BE2C (cell line): ENCODE results near the gene PROK2.

ENCODE experiments used
- DNase-seq: peaks from one replicate; pipeline ENCODE4 v3.0.0-alpha.2; 2020
- H3K27me3 ChIP-seq: fragments of 250-450 bp; sonication (Bioruptor Pico); 2 replicates; pipeline ENCODE4 v1.5.1; 2020; ENCODE audit warnings: mild to moderate bottlenecking
- H3K36me3 ChIP-seq: fragments of 250-450 bp; sonication (Bioruptor Pico); 2 replicates; pipeline ENCODE4 v1.5.1; 2020; ENCODE audit warnings: mild to moderate bottlenecking
- H3K4me1 ChIP-seq: fragments of 250-450 bp; sonication (Bioruptor Pico); 2 replicates; pipeline ENCODE4 v1.5.1; 2020
- H3K4me3 ChIP-seq: 2 replicates; pipeline ENCODE4 v1.5.1; 2011; ENCODE audit warnings: low read depth, low read length
- H3K9me3 ChIP-seq: fragments of 250-450 bp; sonication (Bioruptor Pico); 2 replicates; pipeline ENCODE4 v1.5.1; 2020
- TF ChIP-seq, protein P1 (sequence below): IDR thresholded peaks from 2 replicates; pipeline ENCODE4 v1.5.1; 2012; ENCODE audit warnings: mild to moderate bottlenecking, low read depth, low read length

PROK2 gene

DNA sequence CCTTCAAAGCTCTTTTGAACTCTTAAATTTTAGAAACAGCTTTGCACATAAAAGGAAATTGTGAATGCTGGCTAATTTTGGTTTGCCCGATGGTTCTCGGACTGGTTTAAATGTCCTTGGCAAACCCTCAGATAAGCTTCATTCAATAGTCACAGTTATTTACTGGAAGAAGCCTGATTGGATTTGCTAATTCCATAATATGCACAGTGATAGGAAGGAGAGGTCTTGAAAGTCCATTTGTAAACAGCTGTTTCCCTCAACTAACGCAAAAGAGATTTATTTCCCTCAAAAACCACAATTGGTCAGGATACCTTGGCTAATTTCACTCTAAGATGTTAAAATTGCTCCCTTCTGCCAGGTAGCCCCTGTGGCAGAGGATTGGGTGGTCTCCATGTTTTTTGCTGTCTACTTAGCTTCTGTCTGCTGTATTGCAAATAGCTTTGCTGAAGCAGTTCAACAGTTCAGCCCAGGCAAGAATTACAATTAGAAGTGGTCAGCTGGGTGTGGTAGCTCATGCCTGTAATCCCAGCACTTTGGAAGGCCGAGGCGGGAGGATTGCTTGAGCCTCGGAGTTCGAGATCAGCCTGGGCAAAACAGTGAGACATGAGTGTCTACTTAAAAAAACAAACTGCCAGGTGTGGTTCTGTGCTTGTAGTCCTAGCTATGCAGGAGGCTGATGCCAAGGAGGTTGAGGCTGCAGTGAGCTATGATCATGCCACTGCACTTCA, 30.6 kb upstream of the PROK2 start:
- no peaks in the 10 kb centered on the region for H3K9me3 ChIP-seq
- TF ChIP-seq, protein P1, sequence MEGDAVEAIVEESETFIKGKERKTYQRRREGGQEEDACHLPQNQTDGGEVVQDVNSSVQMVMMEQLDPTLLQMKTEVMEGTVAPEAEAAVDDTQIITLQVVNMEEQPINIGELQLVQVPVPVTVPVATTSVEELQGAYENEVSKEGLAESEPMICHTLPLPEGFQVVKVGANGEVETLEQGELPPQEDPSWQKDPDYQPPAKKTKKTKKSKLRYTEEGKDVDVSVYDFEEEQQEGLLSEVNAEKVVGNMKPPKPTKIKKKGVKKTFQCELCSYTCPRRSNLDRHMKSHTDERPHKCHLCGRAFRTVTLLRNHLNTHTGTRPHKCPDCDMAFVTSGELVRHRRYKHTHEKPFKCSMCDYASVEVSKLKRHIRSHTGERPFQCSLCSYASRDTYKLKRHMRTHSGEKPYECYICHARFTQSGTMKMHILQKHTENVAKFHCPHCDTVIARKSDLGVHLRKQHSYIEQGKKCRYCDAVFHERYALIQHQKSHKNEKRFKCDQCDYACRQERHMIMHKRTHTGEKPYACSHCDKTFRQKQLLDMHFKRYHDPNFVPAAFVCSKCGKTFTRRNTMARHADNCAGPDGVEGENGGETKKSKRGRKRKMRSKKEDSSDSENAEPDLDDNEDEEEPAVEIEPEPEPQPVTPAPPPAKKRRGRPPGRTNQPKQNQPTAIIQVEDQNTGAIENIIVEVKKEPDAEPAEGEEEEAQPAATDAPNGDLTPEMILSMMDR: no peak
- H3K27me3 ChIP-seq: no peaks in the 10 kb centered on the region
- DNase-seq: no peak
- no peak overlapping the region for H3K4me3 ChIP-seq
- no peaks in the 10 kb centered on the region for H3K36me3 ChIP-seq
- no peaks in the 10 kb centered on the region for H3K4me1 ChIP-seq

DNA sequence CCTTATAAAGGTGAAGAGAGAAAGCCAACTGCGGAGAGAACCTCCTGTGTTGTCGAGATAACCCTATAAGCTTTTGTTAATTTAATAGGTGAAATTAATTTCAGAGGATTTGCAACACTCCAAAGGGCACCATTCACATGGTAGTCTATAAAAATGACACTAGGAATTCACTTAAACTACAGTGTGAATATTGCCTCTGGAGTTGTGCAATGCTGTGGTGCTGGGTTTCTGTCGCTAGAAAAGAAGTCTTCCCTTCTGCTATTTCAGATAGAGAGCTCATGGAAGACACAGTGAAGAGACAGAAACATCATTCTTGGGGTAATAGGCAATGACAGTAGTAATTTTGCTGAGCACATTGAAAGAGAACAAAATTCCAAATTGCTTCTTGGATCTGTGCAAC, 28.8 kb upstream of the PROK2 start:
- Histone ChIP-seq H3K4me1 (no peaks in the 10 kb centered on the region), H3K4me3 (no peak overlapping the region), H3K27me3 (no peaks in the 10 kb centered on the region), H3K36me3 (no peaks in the 10 kb centered on the region), H3K9me3 (no peaks in the 10 kb centered on the region)
- DNase-seq: no peak
- TF ChIP-seq, protein P1: no peak

DNA sequence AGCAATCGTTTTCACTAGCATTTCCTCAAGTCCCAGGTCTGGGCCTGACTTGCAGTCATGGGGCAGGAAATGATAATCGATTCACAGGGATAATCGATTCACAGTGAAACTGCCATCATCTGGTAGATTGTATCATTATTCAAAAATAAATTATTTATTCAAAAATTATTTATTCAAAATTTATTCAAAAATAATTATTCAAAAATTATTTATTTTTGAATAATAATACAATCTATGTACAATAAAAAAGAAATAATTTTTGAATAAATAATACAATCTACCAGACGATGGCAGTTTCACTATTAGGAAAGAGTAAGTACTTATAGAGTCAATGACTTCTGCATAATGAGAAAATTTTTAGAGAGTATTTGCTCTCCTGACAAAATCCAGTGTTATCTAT, 28.1 kb upstream of the PROK2 start:
- no peaks in the 10 kb centered on the region for H3K36me3 ChIP-seq
- DNase-seq: no peak
- no peaks in the 10 kb centered on the region for H3K4me1 ChIP-seq
- H3K4me3 ChIP-seq: no peak overlapping the region
- H3K9me3 ChIP-seq: no peaks in the 10 kb centered on the region
- TF ChIP-seq, protein P1: no peak
- no peaks in the 10 kb centered on the region for H3K27me3 ChIP-seq

- Histone ChIP-seq H3K36me3 (no peaks in the 10 kb centered on the region), H3K27me3 (no peaks in the 10 kb centered on the region), H3K4me1 (no peaks in the 10 kb centered on the region), H3K9me3 (no peaks in the 10 kb centered on the region), H3K4me3 (no peak overlapping the region)
- no peak for DNase-seq
- TF ChIP-seq, protein P1: no peak
Measured at GRCh38 chr3:71810056-71810455, 25.1 kb upstream of the PROK2 start.

DNA sequence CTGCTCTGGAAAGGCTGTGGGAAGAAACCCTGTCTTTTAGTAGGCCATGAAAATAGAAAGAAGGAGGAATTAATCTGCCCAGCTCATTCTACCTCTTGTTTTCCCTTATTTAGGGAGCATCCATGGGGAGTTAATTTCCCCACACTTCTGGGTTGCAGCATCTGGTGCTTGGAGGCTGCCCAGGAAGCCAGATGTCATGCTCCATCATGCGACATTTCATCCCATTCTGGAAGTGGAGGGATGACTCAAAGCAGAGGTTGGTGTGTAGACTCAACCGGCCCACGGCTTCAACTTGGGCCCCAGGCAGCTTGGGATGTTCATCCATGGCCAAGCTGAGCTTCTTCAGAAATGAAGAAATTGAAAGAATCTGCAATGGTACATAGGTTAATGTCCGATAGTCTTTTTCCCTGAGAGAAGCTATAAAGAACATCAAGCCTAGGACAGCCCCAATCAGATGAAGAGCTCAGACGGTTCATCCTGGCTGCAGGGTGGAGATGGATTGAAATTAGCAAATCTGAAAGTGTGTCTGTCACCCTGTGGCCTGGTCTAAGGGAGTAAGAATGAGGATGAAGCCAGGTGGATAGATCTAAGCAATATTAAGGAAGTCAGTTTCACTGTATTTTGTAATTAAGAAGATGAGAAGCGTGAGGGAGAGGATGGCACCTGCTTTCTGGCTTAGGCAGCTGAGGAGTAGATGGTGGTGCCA, 24.5 kb upstream of the PROK2 start:
- no peaks in the 10 kb centered on the region for H3K36me3 ChIP-seq
- no peaks in the 10 kb centered on the region for H3K4me1 ChIP-seq
- no peak for DNase-seq
- no peaks in the 10 kb centered on the region for H3K9me3 ChIP-seq
- TF ChIP-seq, protein P1: no peak
- H3K27me3 ChIP-seq: no peaks in the 10 kb centered on the region
- no peak overlapping the region for H3K4me3 ChIP-seq

- H3K4me1 ChIP-seq: no peaks in the 10 kb centered on the region
- no peak overlapping the region for H3K4me3 ChIP-seq
- H3K27me3 ChIP-seq: no peaks in the 10 kb centered on the region
- DNase-seq: no peak
- no peaks in the 10 kb centered on the region for H3K9me3 ChIP-seq
- no peaks in the 10 kb centered on the region for H3K36me3 ChIP-seq
- TF ChIP-seq, protein P1: no peak
Measured at GRCh38 chr3:71806736-71807135, 21.8 kb upstream of the PROK2 start.
